Measurements from ENCODE around the gene ZNF419.
"Not testable (repeated sequence)": the region's sequence is repeated elsewhere in the genome, so short reads cannot be mapped to it uniquely, and the experiment has no call there.

Gene ZNF419

DNA sequence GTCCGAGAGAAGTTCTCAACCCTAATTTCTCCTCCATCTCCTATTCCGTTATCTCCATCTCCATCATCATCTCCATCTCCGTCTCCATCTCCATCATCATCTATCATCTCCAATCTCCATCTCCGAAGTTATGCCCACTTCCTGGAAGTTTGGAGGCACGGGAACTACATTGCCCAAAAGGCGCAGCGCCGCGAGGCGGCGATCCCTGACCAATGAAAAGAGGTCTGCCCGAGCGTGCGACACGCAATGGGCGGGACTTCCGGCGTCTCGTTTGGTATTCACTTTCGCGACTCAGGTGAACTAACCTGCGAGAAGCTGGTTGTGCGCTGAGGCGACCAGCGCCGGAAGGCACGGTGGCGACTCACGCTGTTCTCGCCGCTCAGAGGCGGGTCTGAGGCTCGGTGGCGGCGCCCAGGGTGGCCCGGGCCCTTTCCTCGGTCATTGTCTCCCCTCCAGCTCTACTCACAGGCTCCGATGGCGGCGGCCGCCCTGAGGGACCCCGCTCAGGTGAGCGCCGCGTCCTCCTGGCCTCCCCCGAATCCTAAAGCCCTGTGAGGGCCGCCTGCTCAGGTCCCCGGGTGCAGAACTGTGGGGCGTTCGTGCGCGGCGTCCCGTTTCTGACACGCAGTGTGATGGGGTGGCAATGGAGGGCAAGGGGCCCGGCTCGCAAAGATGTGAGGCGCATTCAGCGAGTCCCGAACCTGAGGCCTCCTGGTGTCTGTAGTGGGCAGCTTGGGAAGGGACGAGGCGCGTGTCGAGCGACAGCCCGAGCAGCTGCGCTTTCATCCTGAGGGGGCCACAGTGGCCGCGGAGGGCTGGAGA, at the start of gene ZNF419:
ZNF419 (plus strand) TSS at position 274 of the 822 bp plus-strand sequence; CDS start at position 475, 201 bp downstream.
- peak within 1 kb of the TSS; percentile 70 for H3K27ac ChIP-seq
- peak; percentile 90 for DNase-seq (ENCODE audit: low spot score)
- CTCF ChIA-PET: interaction anchor here (0.7 kb wide), 1 partner anchor 755 kb away, joined by 3 read pairs; no protein-coding TSS in a partner anchor
- POLR2A ChIA-PET (ENCODE audit: low non-redundant PET): not testable (repeated sequence)

DNA sequence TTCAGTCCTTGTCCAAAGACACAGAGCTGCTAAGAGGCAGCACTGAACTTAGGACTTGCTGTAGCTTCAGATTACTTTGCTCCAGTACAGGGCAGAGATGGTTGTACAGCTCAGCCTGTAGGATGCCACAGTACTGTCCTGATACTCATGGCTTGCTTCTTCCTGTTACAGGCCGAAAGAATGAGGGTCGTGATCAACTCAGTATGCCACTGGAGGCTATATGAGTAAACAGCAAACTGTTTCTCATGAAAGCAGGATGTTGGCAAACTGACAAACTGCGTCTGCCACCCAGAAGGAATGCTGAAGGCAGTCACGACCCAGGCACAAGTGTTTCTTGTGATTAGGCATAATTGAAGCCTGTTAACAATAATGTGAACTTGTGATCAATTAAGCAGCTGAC, 49.6 kb upstream of the ZNF419 start:
- CTCF ChIA-PET: no interaction called here
- no peak for DNase-seq (ENCODE audit: low spot score)
- TF ChIP-seq, protein P1, sequence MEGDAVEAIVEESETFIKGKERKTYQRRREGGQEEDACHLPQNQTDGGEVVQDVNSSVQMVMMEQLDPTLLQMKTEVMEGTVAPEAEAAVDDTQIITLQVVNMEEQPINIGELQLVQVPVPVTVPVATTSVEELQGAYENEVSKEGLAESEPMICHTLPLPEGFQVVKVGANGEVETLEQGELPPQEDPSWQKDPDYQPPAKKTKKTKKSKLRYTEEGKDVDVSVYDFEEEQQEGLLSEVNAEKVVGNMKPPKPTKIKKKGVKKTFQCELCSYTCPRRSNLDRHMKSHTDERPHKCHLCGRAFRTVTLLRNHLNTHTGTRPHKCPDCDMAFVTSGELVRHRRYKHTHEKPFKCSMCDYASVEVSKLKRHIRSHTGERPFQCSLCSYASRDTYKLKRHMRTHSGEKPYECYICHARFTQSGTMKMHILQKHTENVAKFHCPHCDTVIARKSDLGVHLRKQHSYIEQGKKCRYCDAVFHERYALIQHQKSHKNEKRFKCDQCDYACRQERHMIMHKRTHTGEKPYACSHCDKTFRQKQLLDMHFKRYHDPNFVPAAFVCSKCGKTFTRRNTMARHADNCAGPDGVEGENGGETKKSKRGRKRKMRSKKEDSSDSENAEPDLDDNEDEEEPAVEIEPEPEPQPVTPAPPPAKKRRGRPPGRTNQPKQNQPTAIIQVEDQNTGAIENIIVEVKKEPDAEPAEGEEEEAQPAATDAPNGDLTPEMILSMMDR (conservative IDR thresholded peaks at IDR 0.05; ENCODE audit: low read depth): no peak
- no peak overlapping the region for H3K27ac ChIP-seq
- POLR2A ChIA-PET (ENCODE audit: low non-redundant PET): no interaction called here

DNA sequence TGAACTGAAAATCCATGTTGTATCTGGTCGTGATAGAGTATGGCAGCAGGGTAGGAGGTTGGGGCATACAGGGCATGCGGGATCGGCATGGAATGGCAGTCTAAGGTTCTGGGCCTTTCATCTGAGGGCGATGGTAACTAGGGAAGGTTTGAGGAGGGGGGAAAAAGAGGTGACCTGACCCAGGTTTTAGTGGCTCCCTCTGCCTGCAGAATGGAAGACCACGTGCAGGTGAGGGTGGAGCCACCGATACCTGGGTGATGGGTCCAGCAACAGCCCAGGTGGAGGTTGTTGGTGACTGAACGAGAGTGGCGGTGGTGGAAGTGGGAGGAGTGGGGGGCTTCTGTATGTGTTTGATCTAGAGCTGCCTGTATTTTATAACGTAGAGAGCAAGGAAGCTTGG, 48.6 kb upstream of the ZNF419 start:
- TF ChIP-seq, protein P1 (conservative IDR thresholded peaks at IDR 0.05; ENCODE audit: low read depth): no peak
- H3K27ac ChIP-seq: no peak overlapping the region
- DNase-seq (ENCODE audit: low spot score): no peak
- ChIA-PET CTCF (no interaction called here), POLR2A (ENCODE audit: low non-redundant PET) (no interaction called here)

DNA sequence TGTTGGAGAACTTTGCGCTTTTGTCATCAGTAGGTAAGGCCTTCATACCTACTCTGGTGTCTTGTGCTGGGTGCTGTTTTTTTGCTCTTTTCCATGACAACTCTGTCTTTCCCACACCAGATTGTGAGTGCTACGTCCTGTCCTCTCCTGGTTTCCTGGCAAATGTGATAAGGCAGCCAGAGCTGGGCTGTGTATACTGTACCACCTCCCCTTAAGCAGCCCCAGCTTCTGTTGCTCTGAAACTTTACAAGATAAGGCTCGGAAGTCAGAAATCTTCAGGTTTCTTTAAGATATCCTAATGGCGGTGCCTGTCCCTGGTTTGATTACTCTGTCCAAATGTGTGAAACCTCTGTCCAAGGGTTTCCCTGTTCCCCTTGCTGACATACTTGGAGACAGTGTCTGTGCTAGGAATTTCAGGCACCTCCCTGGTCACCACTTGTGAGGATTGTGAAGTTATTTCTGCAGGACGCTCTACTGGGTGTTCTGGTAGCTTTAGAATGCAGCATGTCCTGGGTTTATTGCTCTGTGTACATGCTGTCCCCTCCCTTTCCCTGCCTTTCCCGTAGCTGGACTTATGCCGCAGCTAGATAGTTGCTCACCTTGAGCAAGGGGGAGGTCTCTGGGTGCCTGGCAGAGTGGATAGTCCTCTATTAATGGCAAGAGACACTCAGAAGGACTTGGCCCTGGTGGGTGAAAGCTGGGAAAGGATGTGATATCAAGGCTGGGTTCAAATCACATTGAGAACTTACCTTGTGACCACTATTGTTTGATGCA, 45.4 kb upstream of the ZNF419 start:
- CTCF ChIA-PET: no interaction called here
- no peak overlapping the region for H3K27ac ChIP-seq
- TF ChIP-seq, protein P1 (conservative IDR thresholded peaks at IDR 0.05; ENCODE audit: low read depth): no peak
- POLR2A ChIA-PET (ENCODE audit: low non-redundant PET): no interaction called here
- DNase-seq (ENCODE audit: low spot score): no peak

DNA sequence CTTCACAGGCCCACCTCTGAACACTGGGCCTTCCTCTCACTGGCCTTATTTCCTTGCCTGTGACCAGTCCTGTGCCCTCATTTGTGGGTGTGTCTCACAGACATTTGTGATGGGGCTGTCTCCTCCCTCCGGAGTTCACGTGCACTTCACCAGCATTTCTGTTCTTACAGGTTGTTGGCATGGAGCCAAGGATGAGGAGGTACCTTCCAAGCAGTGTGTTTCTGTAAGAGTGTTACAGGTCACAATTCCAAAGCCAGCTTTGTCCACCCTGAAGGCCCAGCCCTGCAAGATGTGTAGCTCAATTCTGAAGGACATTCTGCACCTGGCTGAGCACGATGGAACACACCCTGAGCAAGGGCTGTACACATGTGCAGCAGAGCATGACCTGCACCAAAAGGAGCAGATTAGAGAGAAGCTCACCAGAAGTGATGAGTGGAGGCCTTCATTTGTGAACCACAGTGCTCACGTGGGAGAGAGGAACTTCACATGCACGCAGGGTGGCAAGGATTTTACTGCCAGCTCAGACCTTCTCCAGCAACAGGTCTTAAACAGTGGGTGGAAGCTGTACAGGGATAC, 44.3 kb upstream of the ZNF419 start:
- DNase-seq (ENCODE audit: low spot score): no peak
- CTCF ChIA-PET: no interaction called here
- no peak overlapping the region for H3K27ac ChIP-seq
- TF ChIP-seq, protein P1 (conservative IDR thresholded peaks at IDR 0.05; ENCODE audit: low read depth): no peak
- POLR2A ChIA-PET (ENCODE audit: low non-redundant PET): interaction anchor here (0.5 kb wide), 1 partner anchor 19 kb away, joined by 3 read pairs; no protein-coding TSS in a partner anchor

DNA sequence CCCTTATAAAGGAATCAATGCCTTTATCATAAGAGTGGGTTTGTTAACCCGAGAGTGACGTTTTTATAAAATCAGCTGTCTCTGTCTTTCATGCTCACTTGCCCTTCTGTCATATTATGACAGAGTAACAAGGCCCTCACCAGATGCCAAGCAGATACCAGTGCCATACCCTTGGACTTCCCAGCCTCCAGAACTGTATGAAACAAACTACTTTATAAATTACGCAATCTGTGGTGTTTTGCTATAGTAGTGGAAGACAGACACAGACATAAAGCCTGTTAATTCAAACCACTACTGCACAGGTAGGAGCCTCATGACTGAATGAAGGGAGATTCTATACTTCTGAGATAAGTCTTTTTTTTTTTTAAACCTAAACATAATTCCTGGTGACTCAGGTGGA, 35.2 kb upstream of the ZNF419 start:
- CTCF ChIA-PET: no interaction called here
- TF ChIP-seq, protein P1 (conservative IDR thresholded peaks at IDR 0.05; ENCODE audit: low read depth): no peak
- POLR2A ChIA-PET (ENCODE audit: low non-redundant PET): no interaction called here

More for the DNA sequence above, 35.2 kb upstream of the ZNF419 start:
- no peak overlapping the region for H3K27ac ChIP-seq
- no peak for DNase-seq (ENCODE audit: low spot score)

Measured in RWPE1 (cell line).